RWPE1 (cell line): Measurements from ENCODE around the gene IQCF5.

ENCODE experiments used
- CTCF ChIA-PET: fragments of 350-600 bp; sonication (Branson Sonifier 250); formaldehyde crosslinking; extraction: SDS; loops from one replicate; lab custom pipeline; 2021; lab: Yijun Ruan, JAX
- POLR2A ChIA-PET: fragments of 400-600 bp; formaldehyde crosslinking; extraction: SDS; loops from one replicate; lab custom pipeline; 2020; ENCODE audit warnings: antibody characterized with exemption; ENCODE audit not compliant: low non-redundant PET; lab: Yijun Ruan, JAX
- DNase-seq: peaks from one replicate; pipeline ENCODE4 v3.0.0; 2012; ENCODE audit warnings: low spot score
- H3K27ac ChIP-seq: fragments of 450-650 bp; 2 replicates; pipeline ENCODE4 v1.5.1; 2017
- TF ChIP-seq, protein P1 (sequence below): fragments of 450-650 bp; conservative IDR thresholded peaks from 2 replicates; pipeline ENCODE4 v1.5.1; 2017; ENCODE audit warnings: low read depth, mild to moderate bottlenecking

IQCF5 gene

DNA sequence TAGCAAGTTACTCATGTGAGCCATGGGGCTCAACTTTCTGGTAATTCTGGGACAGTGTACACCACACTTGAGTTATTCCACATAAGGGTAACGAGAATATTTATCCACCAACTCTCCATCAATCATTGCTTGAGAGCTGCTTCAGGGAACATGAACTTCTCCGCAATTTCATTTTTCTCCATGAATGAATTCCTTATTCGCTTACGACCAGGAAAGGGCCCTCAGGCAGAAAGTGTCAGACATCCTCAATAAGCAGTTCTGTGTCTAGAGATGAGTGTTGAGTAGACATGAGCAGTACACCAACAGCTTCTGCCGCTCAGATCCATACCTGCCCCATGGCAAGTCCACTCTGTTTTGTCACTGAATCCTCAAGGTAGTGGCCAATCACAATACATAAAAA, 38.8 kb downstream of the IQCF5 start:
- no peak overlapping the region for H3K27ac ChIP-seq
- no peak for DNase-seq
- TF ChIP-seq, protein P1, sequence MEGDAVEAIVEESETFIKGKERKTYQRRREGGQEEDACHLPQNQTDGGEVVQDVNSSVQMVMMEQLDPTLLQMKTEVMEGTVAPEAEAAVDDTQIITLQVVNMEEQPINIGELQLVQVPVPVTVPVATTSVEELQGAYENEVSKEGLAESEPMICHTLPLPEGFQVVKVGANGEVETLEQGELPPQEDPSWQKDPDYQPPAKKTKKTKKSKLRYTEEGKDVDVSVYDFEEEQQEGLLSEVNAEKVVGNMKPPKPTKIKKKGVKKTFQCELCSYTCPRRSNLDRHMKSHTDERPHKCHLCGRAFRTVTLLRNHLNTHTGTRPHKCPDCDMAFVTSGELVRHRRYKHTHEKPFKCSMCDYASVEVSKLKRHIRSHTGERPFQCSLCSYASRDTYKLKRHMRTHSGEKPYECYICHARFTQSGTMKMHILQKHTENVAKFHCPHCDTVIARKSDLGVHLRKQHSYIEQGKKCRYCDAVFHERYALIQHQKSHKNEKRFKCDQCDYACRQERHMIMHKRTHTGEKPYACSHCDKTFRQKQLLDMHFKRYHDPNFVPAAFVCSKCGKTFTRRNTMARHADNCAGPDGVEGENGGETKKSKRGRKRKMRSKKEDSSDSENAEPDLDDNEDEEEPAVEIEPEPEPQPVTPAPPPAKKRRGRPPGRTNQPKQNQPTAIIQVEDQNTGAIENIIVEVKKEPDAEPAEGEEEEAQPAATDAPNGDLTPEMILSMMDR = no peak
- POLR2A ChIA-PET = no interaction called here
- CTCF ChIA-PET = no interaction called here

DNA sequence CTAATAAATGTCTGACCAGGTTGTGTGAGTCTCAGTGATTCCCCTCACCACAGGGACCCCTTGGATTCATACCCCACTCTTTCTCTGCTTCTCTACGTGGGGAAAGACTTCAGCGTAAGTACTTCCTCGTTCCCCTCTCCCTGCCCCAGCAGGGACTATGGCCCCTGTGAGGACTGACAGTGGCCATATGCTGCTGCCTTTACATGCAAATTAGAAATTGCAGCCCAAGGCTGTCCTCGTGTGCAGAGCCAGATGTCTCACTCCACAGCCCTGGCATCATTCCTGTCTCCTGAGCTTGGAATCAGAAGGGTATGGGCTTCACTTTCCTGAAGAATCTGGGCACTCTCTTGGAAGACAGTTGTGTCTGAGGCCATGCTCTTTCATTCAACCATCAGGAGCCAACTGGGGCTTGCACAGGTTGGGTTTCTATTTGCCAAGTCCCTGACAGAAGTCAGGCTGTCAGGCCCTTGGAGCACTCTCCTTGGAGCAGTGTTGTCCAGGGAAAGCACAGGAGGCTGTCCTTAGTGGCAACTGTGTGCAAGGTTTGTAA, 44.5 kb downstream of the IQCF5 start:
- DNase-seq = no peak
- ChIA-PET CTCF (no interaction called here), POLR2A (no interaction called here)
- no peak overlapping the region for H3K27ac ChIP-seq
- TF ChIP-seq, protein P1 = no peak

DNA sequence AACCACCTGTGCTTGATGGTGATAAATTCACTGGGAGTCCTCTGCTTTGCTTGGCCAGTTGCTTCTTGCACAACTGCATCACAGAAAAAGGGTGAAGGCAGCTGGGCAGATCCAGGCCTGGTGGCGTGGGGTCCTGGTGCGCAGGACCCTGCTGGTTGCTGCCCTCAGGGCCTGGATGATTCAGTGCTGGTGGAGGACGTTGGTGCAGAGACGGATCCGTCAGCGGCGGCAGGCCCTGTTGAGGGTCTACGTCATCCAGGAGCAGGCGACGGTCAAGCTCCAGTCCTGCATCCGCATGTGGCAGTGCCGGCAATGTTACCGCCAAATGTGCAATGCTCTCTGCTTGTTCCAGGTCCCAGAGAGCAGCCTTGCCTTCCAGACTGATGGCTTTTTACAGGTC, 45.1 kb downstream of the IQCF5 start:
- TF ChIP-seq, protein P1 = no peak
- DNase-seq = no peak
- H3K27ac ChIP-seq = no peak overlapping the region
- POLR2A ChIA-PET = no interaction called here
- CTCF ChIA-PET = no interaction called here

DNA sequence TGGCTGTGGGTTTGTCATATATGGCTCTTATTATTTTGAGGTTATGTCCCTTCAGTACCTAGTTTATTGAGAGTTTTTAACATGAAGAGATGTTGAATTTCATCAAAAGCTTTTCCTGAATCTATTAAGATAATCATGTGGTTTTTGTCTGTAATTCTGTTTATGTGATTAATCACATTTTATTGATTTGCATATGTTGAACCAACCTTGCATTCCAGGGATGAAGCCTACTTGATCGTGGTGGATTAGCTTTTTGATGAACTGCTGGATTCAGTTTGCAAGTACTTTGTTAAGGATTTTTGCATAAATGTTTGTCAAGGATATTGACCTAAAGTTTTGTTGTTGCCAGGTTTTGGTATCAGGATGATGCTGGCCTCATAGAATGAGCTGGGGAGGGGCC, 47.1 kb downstream of the IQCF5 start:
- POLR2A ChIA-PET = no interaction called here
- CTCF ChIA-PET = no interaction called here
- DNase-seq = no peak
- TF ChIP-seq, protein P1 = no peak
- H3K27ac ChIP-seq = no peak overlapping the region
